Thoracic aorta (tissue), 2 donors: Measurements from ENCODE around the gene GALR1. TPM values are rescaled to one million over a fixed set of nuclear protein-coding genes. Genes with fewer than 3 reads are reported as not detected.

ENCODE experiments used
- ATAC-seq: fragments of 150-250 bp; one replicate; pipeline ENCODE4 v1.8.0; 2017; ENCODE audit warnings: low read depth; ENCODE audit not compliant: insufficient number of reproducible peaks, low FRiP score
- DNase-seq: peaks from one replicate; pipeline ENCODE4 v3.0.0-alpha.2; 2020; ENCODE audit warnings: low spot score
- H3K27ac ChIP-seq, 2 donors: fragments of 200-600 bp; sonication (generic); 1 replicate in 1 of 2; 2 replicates in 1 of 2; pipeline ENCODE4 v1.5.1; 2016; ENCODE audit warnings: mild to moderate bottlenecking in 2 of 2, moderate library complexity in 2 of 2
- H3K27me3 ChIP-seq: fragments of 200-600 bp; sonication (generic); replicated peaks from 2 replicates; pipeline ENCODE4 v1.6.0; 2016; ENCODE audit warnings: mild to moderate bottlenecking; ENCODE audit not compliant: insufficient read depth
- H3K36me3 ChIP-seq: fragments of 200-600 bp; sonication (generic); one replicate; pipeline ENCODE4 v1.5.1; 2016
- H3K4me1 ChIP-seq, 2 donors: fragments of 200-600 bp; sonication (generic); 1 replicate in 1 of 2; 2 replicates in 1 of 2; pipeline versions ENCODE4 v1.5.1 to v1.6.0; 2016; ENCODE audit warnings: low read depth in 2 of 2, mild to moderate bottlenecking in 1 of 2; ENCODE audit not compliant: control insufficient read depth in 1 of 2
- H3K4me3 ChIP-seq: fragments of 200-600 bp; sonication (generic); 2 replicates; pipeline ENCODE4 v1.5.1; 2016; ENCODE audit warnings: mild to moderate bottlenecking
- H3K9me3 ChIP-seq: fragments of 200-600 bp; sonication (generic); 2 replicates; pipeline ENCODE4 v1.5.1; 2016
- CTCF ChIP-seq: fragments of 200-600 bp; sonication (generic); IDR thresholded peaks from one replicate; pipeline ENCODE4 v1.5.1; 2019; ENCODE audit warnings: antibody characterized with exemption
- total RNA-seq, 2 donors: library from RNA; depleted of rRNA; stranded (reverse); fragments of >200 nt; gene quantifications; one replicate each; pipeline versions ENCODE4 v1.1.0 to v1.2.3, GENCODE V29; 2016

The GALR1 gene
- total RNA-seq, 2 donors from 2014 or later, result under 0.01 to 0.28 TPM

DNA sequence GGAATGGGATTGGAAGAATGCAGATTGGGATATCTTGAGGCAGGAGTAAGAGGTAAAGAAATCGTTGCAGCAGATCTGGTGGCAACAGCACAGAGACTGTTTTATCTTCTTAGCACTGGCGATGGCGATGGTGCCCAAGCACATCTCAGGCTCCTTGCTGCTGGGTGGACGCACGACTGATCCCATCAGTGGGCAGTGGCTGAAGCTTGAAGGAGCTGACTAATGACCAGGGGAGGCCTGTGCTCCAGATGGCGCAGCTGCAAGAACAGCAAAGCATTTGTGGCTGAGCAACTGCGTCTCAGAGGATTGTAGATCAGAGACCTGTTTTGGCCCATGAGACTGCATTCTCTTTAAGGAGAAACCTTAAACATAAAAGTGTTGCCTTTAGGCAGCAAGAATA is 54.6 kb downstream of the GALR1 start:
- no peak overlapping the region for H3K4me3 ChIP-seq
- H3K27me3 ChIP-seq, result no peaks in the 10 kb centered on the region
- H3K36me3 ChIP-seq, result no peaks in the 10 kb centered on the region
- H3K4me1 ChIP-seq, result no peaks in the 10 kb centered on the region
- no peaks in the 10 kb centered on the region for H3K9me3 ChIP-seq
- no peak for TF ChIP-seq CTCF
- ATAC-seq (no peak), DNase-seq (no peak)
- H3K27ac ChIP-seq, result no peak overlapping the region

DNA sequence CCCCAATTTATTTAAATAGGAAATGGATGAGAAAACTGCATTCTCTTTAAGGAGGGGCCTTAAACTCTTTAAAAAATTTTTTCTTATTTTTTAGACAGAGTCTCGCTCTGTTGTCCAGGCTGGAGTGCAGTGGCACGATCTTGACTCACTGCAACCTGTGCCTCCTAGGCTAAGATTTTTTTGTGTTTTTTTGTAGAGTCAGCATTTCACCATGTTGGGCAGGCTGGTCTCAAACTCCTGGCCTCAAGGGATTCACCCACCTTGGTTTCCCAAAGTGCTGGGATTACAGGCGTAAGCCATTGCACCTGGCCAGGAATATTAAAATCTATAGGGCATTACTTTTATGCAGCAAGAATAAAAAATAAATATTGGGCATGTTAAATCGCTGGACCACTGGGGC is 56.0 kb downstream of the GALR1 start:
- DNase-seq, result no peak
- no peaks in the 10 kb centered on the region for H3K27me3 ChIP-seq

DNA sequence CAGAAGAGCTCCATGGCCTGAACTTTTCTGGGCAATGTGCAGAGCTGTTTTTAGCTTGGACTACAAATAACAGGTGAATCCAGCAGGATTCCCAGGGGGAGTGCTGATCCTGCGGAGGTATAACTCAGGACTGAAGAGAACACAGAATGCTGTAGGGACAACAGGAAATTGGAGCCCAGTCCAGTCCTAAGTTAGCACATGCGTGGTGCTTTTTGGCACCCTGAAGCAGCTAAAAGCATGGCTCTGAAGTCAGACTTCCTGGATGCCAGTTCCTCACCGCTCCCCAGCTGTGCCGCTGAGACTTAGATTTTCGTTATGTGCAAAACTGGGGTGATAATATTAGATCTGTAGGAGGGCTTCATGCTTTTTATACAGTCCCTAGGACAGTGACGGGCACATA is 58.6 kb downstream of the GALR1 start:
- Histone ChIP-seq H3K4me3 (no peak overlapping the region), H3K9me3 (no peaks in the 10 kb centered on the region), H3K27ac (no peak overlapping the region), H3K4me1 (no peaks in the 10 kb centered on the region), H3K27me3 (no peaks in the 10 kb centered on the region), H3K36me3 (no peaks in the 10 kb centered on the region)
- no peak for DNase-seq
- no peak for TF ChIP-seq CTCF
- no peak for ATAC-seq

More for the DNA sequence above, 56.0 kb downstream of the GALR1 start:
- TF ChIP-seq CTCF, result no peak
- no peaks in the 10 kb centered on the region for H3K36me3 ChIP-seq
- no peaks in the 10 kb centered on the region for H3K4me1 ChIP-seq
- no peak overlapping the region for H3K27ac ChIP-seq
- no peak overlapping the region for H3K4me3 ChIP-seq
- H3K9me3 ChIP-seq, result no peaks in the 10 kb centered on the region
- no peak for ATAC-seq

DNA sequence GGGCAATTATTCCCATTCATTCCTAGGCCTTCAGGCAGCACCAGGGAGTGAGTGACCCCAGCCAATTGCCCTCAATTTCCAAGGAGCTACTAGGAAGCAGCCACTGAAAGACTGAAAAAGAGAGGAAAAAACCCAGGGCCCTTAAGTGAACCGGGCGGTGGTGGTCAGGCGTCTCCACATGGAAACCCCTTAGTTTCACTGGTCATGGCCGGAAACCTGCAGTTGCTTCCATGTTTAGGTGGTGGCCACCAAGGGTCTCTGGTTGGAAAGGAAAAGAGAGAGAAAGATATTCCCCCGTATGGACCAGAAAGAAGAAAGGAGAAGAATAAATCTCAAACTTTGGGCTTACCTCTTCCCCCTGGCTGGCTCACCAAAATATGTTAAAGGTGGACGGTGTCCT is 64.9 kb downstream of the GALR1 start:
- no peak for ATAC-seq
- no peak for DNase-seq
- Histone ChIP-seq H3K36me3 (no peaks in the 10 kb centered on the region), H3K4me3 (no peak overlapping the region), H3K27me3 (no peaks in the 10 kb centered on the region), H3K4me1 (no peaks in the 10 kb centered on the region), H3K27ac (no peak overlapping the region), H3K9me3 (no peaks in the 10 kb centered on the region)
- no peak for TF ChIP-seq CTCF

DNA sequence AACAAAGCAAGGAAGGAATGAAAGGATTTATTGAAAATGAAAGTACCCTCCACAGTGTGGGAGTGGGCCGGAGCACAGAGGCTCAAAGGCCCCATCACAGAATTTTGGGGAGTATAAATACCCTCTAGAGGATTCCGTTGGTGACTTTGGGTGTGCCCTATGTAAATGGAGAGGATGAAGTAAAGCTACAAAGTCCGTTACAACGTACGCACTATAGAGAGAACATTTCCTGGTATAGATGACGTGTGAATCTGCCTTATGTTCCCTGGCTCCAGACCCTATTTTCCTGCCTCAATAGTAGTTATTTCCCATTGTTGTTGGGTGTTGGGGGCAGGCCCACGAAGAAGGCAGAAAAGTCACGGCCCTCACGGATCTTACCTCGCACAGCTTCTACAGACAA is 65.3 kb downstream of the GALR1 start:
- TF ChIP-seq CTCF, result no peak
- Histone ChIP-seq H3K27ac (no peak overlapping the region), H3K4me1 (no peaks in the 10 kb centered on the region), H3K4me3 (no peak overlapping the region), H3K27me3 (no peaks in the 10 kb centered on the region), H3K9me3 (no peaks in the 10 kb centered on the region), H3K36me3 (no peaks in the 10 kb centered on the region)
- DNase-seq (no peak), ATAC-seq (no peak)
